ENCODE data around the gene F2RL1. TPM values are rescaled to one million over a fixed set of nuclear protein-coding genes. Genes with fewer than 3 reads are reported as not detected.

F2RL1 gene
- polyA plus RNA-seq, 1 donor from 2014 or later: 0.12 TPM

DNA sequence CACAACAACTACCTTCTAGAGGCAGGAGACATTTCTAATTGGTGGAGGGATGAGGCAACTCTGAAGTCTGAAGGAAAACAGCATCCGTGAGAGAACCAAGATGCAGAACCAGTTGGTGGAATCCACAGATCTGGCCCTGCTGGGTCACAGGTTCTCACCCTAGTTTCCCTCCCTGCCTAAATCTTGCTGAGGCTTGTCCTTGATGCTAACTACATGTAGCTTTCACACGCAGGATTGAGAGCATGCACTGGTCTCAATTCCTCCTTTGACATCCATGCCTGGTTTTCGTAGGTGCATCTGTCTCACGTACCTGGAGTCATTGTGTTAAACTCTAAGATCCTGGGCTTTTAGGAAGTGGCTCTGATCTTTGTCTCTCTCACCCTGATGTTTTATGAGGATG is 9.7 kb upstream of the F2RL1 start:
- H4K20me1 ChIP-seq (ENCODE audit: insufficient read depth): no peaks in the 10 kb centered on the region
- H3K9me2 ChIP-seq (ENCODE audit: insufficient read depth, low read length): no peaks in the 10 kb centered on the region
- H2AFZ ChIP-seq (ENCODE audit: low read depth, low read length): no peak overlapping the region
- no peaks in the 10 kb centered on the region for H3K36me3 ChIP-seq (ENCODE audit: insufficient read depth, low read length)
- H3K9me3 ChIP-seq (ENCODE audit: low read length): no peaks in the 10 kb centered on the region
- no peaks in the 10 kb centered on the region for H3F3A ChIP-seq (ENCODE audit: insufficient read depth, low read length, poor library complexity, severe bottlenecking)
- H3K27me3 ChIP-seq (ENCODE audit: insufficient read depth, low read depth, low read length): no peaks in the 10 kb centered on the region
- no peak overlapping the region for H3K4me2 ChIP-seq (ENCODE audit: low read length)
- no peak overlapping the region for H3K4me3 ChIP-seq (ENCODE audit: low read length)
- H3K79me2 ChIP-seq (replicated peaks; ENCODE audit: insufficient read depth, low read length): no peaks in the 10 kb centered on the region
- TF ChIP-seq EP300 (conservative IDR thresholded peaks at IDR 0.05; ENCODE audit: poor library complexity, severe bottlenecking) (no peak), POLR2AphosphoS5 (IDR thresholded peaks at IDR 0.05) (no peak), EZH2 (IDR thresholded peaks at IDR 0.05; ENCODE audit: borderline replicate concordance, insufficient read depth, low read length, poor library complexity, severe bottlenecking) (no peak), TAF1 (IDR thresholded peaks at IDR 0.05; ENCODE audit: low read depth) (no peak), SMC3 (conservative IDR thresholded peaks at IDR 0.05; ENCODE audit: poor library complexity) (no peak), MXI1 (conservative IDR thresholded peaks at IDR 0.05; ENCODE audit: poor library complexity, severe bottlenecking) (no peak), RAD21 (conservative IDR thresholded peaks at IDR 0.05) (no peak)
- TF ChIP-seq, protein P1, sequence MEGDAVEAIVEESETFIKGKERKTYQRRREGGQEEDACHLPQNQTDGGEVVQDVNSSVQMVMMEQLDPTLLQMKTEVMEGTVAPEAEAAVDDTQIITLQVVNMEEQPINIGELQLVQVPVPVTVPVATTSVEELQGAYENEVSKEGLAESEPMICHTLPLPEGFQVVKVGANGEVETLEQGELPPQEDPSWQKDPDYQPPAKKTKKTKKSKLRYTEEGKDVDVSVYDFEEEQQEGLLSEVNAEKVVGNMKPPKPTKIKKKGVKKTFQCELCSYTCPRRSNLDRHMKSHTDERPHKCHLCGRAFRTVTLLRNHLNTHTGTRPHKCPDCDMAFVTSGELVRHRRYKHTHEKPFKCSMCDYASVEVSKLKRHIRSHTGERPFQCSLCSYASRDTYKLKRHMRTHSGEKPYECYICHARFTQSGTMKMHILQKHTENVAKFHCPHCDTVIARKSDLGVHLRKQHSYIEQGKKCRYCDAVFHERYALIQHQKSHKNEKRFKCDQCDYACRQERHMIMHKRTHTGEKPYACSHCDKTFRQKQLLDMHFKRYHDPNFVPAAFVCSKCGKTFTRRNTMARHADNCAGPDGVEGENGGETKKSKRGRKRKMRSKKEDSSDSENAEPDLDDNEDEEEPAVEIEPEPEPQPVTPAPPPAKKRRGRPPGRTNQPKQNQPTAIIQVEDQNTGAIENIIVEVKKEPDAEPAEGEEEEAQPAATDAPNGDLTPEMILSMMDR (IDR thresholded peaks at IDR 0.05; ENCODE audit: poor library complexity, severe bottlenecking): no peak
- TF ChIP-seq, protein P2, sequence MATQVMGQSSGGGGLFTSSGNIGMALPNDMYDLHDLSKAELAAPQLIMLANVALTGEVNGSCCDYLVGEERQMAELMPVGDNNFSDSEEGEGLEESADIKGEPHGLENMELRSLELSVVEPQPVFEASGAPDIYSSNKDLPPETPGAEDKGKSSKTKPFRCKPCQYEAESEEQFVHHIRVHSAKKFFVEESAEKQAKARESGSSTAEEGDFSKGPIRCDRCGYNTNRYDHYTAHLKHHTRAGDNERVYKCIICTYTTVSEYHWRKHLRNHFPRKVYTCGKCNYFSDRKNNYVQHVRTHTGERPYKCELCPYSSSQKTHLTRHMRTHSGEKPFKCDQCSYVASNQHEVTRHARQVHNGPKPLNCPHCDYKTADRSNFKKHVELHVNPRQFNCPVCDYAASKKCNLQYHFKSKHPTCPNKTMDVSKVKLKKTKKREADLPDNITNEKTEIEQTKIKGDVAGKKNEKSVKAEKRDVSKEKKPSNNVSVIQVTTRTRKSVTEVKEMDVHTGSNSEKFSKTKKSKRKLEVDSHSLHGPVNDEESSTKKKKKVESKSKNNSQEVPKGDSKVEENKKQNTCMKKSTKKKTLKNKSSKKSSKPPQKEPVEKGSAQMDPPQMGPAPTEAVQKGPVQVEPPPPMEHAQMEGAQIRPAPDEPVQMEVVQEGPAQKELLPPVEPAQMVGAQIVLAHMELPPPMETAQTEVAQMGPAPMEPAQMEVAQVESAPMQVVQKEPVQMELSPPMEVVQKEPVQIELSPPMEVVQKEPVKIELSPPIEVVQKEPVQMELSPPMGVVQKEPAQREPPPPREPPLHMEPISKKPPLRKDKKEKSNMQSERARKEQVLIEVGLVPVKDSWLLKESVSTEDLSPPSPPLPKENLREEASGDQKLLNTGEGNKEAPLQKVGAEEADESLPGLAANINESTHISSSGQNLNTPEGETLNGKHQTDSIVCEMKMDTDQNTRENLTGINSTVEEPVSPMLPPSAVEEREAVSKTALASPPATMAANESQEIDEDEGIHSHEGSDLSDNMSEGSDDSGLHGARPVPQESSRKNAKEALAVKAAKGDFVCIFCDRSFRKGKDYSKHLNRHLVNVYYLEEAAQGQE (IDR thresholded peaks at IDR 0.05; ENCODE audit: borderline replicate concordance): no peak
- no peak overlapping the region for H3K9ac ChIP-seq (ENCODE audit: low read length)
- H3K27ac ChIP-seq (ENCODE audit: low read length): no peak overlapping the region

DNA sequence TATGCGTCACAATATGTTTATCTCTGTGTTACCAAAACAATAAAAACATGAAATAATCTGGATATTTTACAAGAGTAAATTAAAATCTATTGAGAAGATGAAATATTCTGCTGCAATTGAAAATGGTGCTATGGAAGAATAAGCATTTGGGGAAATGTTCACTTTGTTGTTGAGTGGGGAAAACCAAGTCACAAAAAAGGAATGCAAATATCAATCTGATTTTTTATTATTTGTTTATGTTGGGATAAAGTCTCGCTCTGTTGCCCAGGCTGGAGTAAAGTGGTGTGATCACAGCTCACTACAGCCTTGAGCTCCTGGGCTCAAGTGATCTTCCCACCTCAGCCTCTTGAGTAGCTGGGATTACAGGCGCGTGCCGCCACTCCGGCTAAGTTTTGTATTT is 8.6 kb upstream of the F2RL1 start:
- Histone ChIP-seq H3K9ac (ENCODE audit: low read length) (no peak overlapping the region), H3K36me3 (ENCODE audit: insufficient read depth, low read length) (no peaks in the 10 kb centered on the region), H3K9me3 (ENCODE audit: low read length) (no peaks in the 10 kb centered on the region), H2AFZ (ENCODE audit: low read depth, low read length) (no peak overlapping the region), H3K79me2 (replicated peaks; ENCODE audit: insufficient read depth, low read length) (no peaks in the 10 kb centered on the region), H3K4me3 (ENCODE audit: low read length) (no peak overlapping the region), H3K9me2 (ENCODE audit: insufficient read depth, low read length) (no peaks in the 10 kb centered on the region), H3K27ac (ENCODE audit: low read length) (no peak overlapping the region), H3F3A (ENCODE audit: insufficient read depth, low read length, poor library complexity, severe bottlenecking) (no peaks in the 10 kb centered on the region), H3K4me2 (ENCODE audit: low read length) (no peak overlapping the region), H4K20me1 (ENCODE audit: insufficient read depth) (no peaks in the 10 kb centered on the region), H3K27me3 (ENCODE audit: insufficient read depth, low read depth, low read length) (no peaks in the 10 kb centered on the region)
- TF ChIP-seq, protein P2 (IDR thresholded peaks at IDR 0.05; ENCODE audit: borderline replicate concordance): no peak
- TF ChIP-seq, protein P1 (IDR thresholded peaks at IDR 0.05; ENCODE audit: poor library complexity, severe bottlenecking): no peak
- TF ChIP-seq SMC3 (conservative IDR thresholded peaks at IDR 0.05; ENCODE audit: poor library complexity): no peak
- TF ChIP-seq EP300 (conservative IDR thresholded peaks at IDR 0.05; ENCODE audit: poor library complexity, severe bottlenecking): no peak
- TF ChIP-seq POLR2AphosphoS5 (IDR thresholded peaks at IDR 0.05): no peak
- TF ChIP-seq MXI1 (conservative IDR thresholded peaks at IDR 0.05; ENCODE audit: poor library complexity, severe bottlenecking): no peak
- no peak for TF ChIP-seq RAD21 (conservative IDR thresholded peaks at IDR 0.05)

All from neural cell (in vitro differentiated cells).